RWPE2 (cell line): Measurements from ENCODE around the gene CASK.

ENCODE experiments used
- ATAC-seq: fragments of 200-7000 bp; cut with Tn5 transposase; 3 replicates; pipeline ENCODE4 v1.9.1; 2021; ENCODE audit warnings: low read depth
- DNase-seq: peaks from one replicate; pipeline ENCODE4 v3.0.0-alpha.2; 2020; ENCODE audit warnings: low spot score
- H3K27ac ChIP-seq: fragments of 450-650 bp; 2 replicates; pipeline ENCODE4 v1.5.1; 2017; ENCODE audit warnings: mild to moderate bottlenecking; ENCODE audit not compliant: poor library complexity, severe bottlenecking
- H3K27me3 ChIP-seq: fragments of 250-450 bp; sonication (Bioruptor Pico); 2 replicates; pipeline ENCODE4 v1.5.1; 2021; ENCODE audit warnings: mild to moderate bottlenecking, moderate library complexity; ENCODE audit not compliant: insufficient read depth, poor library complexity, severe bottlenecking
- H3K36me3 ChIP-seq: fragments of 250-450 bp; sonication (Bioruptor Pico); 2 replicates; pipeline ENCODE4 v1.5.1; 2020; ENCODE audit warnings: low read depth, mild to moderate bottlenecking, moderate library complexity
- H3K4me1 ChIP-seq: fragments of 250-450 bp; sonication (Bioruptor Pico); 2 replicates; pipeline ENCODE4 v1.5.1; 2021; ENCODE audit warnings: mild to moderate bottlenecking, moderate library complexity; ENCODE audit not compliant: insufficient read depth, poor library complexity, severe bottlenecking
- H3K4me3 ChIP-seq: fragments of 250-450 bp; sonication (Bioruptor Pico); 2 replicates; pipeline ENCODE4 v1.5.1; 2021; ENCODE audit warnings: mild to moderate bottlenecking, moderate library complexity; ENCODE audit not compliant: severe bottlenecking
- H3K9me3 ChIP-seq: fragments of 250-450 bp; sonication (Bioruptor Pico); 2 replicates; pipeline ENCODE4 v1.5.1; 2021; ENCODE audit warnings: mild to moderate bottlenecking, moderate library complexity; ENCODE audit not compliant: severe bottlenecking
- TF ChIP-seq, protein P1 (sequence below): fragments of 450-650 bp; IDR thresholded peaks from one replicate; pipeline ENCODE4 v1.5.1; 2017; ENCODE audit warnings: mild to moderate bottlenecking, moderate library complexity; ENCODE audit not compliant: poor library complexity, severe bottlenecking

Gene CASK

DNA sequence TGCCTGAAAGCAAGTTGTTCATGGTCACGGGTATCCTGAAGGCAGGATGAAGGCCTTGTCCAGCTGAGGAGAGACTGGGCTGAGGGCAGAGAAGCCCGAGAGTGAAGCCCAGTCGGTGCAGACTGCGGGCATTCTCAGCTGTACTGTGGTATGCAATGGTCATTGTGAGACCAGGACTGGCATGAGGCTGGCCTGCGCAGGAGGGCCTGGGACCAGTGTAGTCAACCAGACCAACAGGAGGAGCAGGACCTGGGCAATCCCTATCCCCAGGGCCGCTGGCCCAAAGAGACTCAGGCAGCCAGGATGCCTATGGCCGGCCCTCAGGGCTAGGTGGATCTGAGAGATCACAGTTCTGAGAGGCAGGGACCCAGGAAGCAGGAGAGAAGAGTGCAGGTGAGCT, 394.6 kb downstream of the CASK start:
- Histone ChIP-seq H3K36me3 (no peaks in the 10 kb centered on the region), H3K27ac (no peak overlapping the region), H3K27me3 (no peaks in the 10 kb centered on the region), H3K4me1 (no peaks in the 10 kb centered on the region), H3K4me3 (no peak overlapping the region), H3K9me3 (no peaks in the 10 kb centered on the region)
- TF ChIP-seq, protein P1, sequence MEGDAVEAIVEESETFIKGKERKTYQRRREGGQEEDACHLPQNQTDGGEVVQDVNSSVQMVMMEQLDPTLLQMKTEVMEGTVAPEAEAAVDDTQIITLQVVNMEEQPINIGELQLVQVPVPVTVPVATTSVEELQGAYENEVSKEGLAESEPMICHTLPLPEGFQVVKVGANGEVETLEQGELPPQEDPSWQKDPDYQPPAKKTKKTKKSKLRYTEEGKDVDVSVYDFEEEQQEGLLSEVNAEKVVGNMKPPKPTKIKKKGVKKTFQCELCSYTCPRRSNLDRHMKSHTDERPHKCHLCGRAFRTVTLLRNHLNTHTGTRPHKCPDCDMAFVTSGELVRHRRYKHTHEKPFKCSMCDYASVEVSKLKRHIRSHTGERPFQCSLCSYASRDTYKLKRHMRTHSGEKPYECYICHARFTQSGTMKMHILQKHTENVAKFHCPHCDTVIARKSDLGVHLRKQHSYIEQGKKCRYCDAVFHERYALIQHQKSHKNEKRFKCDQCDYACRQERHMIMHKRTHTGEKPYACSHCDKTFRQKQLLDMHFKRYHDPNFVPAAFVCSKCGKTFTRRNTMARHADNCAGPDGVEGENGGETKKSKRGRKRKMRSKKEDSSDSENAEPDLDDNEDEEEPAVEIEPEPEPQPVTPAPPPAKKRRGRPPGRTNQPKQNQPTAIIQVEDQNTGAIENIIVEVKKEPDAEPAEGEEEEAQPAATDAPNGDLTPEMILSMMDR: no peak
- no peak for ATAC-seq
- DNase-seq: no peak

DNA sequence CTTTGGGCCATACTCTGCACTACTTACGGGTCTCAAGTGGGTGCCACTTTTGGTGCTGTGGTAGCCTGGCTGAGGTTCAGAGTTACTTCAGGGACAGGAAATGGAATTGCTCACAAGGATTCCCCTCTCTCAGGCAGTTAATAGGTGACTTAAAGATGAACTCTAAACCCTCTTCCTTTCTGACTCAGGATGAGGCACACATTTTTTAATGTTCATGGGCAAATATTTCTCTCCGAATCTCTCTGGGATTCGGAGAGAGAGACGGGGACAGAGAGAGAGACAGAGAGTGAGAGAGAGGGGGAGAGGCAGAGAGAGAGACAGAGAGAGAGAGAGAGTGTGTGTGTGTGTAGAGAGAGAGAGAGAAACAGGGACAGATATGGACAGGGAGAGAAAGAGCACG, 396.4 kb downstream of the CASK start:
- no peaks in the 10 kb centered on the region for H3K9me3 ChIP-seq
- H3K4me1 ChIP-seq: no peaks in the 10 kb centered on the region
- TF ChIP-seq, protein P1: no peak
- no peak overlapping the region for H3K4me3 ChIP-seq
- no peaks in the 10 kb centered on the region for H3K36me3 ChIP-seq
- DNase-seq: no peak
- peak overlapping the region; percentile 25 for H3K27ac ChIP-seq
- no peaks in the 10 kb centered on the region for H3K27me3 ChIP-seq
- peak; percentile 45; the same call in 2 of the 3 replicates for ATAC-seq

GRCh38 chrX:41526271-41526670, 397.1 kb downstream of the CASK start:
- ATAC-seq (no peak), DNase-seq (no peak)
- no peaks in the 10 kb centered on the region for H3K4me1 ChIP-seq
- no peak overlapping the region for H3K27ac ChIP-seq
- H3K36me3 ChIP-seq: no peaks in the 10 kb centered on the region
- no peaks in the 10 kb centered on the region for H3K27me3 ChIP-seq
- no peak overlapping the region for H3K4me3 ChIP-seq
- H3K9me3 ChIP-seq: no peaks in the 10 kb centered on the region
- TF ChIP-seq, protein P1: no peak

- DNase-seq (no peak), ATAC-seq (no peak)
- H3K9me3 ChIP-seq: no peaks in the 10 kb centered on the region
- no peaks in the 10 kb centered on the region for H3K27me3 ChIP-seq
- H3K36me3 ChIP-seq: no peaks in the 10 kb centered on the region
- no peak overlapping the region for H3K27ac ChIP-seq
- H3K4me1 ChIP-seq: no peaks in the 10 kb centered on the region
- TF ChIP-seq, protein P1: no peak
- H3K4me3 ChIP-seq: no peak overlapping the region
Observed at GRCh38 chrX:41522671-41523070, 400.7 kb downstream of the CASK start.

- DNase-seq: no peak
- Histone ChIP-seq H3K9me3 (no peaks in the 10 kb centered on the region), H3K27ac (no peak overlapping the region), H3K27me3 (no peaks in the 10 kb centered on the region), H3K4me3 (no peak overlapping the region), H3K36me3 (no peaks in the 10 kb centered on the region), H3K4me1 (no peaks in the 10 kb centered on the region)
- TF ChIP-seq, protein P1: no peak
- no peak for ATAC-seq
Observed at GRCh38 chrX:41522081-41522480, 401.3 kb downstream of the CASK start.
